HG03280 (cell line): Measurements from ENCODE around the gene SND1.

Source experiments
- ATAC-seq: cut with Tn5 transposase; IDR thresholded peaks from one replicate; pipeline ENCODE4 v1.9.1; 2021; ENCODE audit warnings: mild to moderate bottlenecking, moderate library complexity; ENCODE audit not compliant: unreplicated experiment

Gene SND1

GRCh38 chr7:127798023-127798422 is 146.0 kb downstream of the SND1 start:
- no peak for ATAC-seq

- no peak for ATAC-seq
Observed at GRCh38 chr7:127798769-127799372, 146.9 kb downstream of the SND1 start.

GRCh38 chr7:127799535-127800305 is 147.7 kb downstream of the SND1 start:
- no peak for ATAC-seq

GRCh38 chr7:127802845-127803244 is 150.9 kb downstream of the SND1 start:
- no peak for ATAC-seq

- no peak for ATAC-seq
Observed at GRCh38 chr7:127803626-127804025, 151.6 kb downstream of the SND1 start.

- no peak for ATAC-seq
Observed at GRCh38 chr7:127807340-127807739, 155.3 kb downstream of the SND1 start.

GRCh38 chr7:127807829-127808228 is 155.8 kb downstream of the SND1 start:
- no peak for ATAC-seq

GRCh38 chr7:127809261-127809702 is 157.3 kb downstream of the SND1 start:
- no peak for ATAC-seq

- no peak for ATAC-seq
Observed at GRCh38 chr7:127810113-127810512, 158.1 kb downstream of the SND1 start.

GRCh38 chr7:127810696-127811660 is 159.0 kb downstream of the SND1 start:
- ATAC-seq = no peak

GRCh38 chr7:127812540-127812939 is 160.5 kb downstream of the SND1 start:
- no peak for ATAC-seq

GRCh38 chr7:127813991-127814541 is 162.1 kb downstream of the SND1 start:
- no peak for ATAC-seq

GRCh38 chr7:127815631-127816145 is 163.7 kb downstream of the SND1 start:
- ATAC-seq = no peak

- ATAC-seq = no peak
Observed at GRCh38 chr7:127816354-127817190, 164.6 kb downstream of the SND1 start.

GRCh38 chr7:127817466-127817865 is 165.5 kb downstream of the SND1 start:
- no peak for ATAC-seq

- no peak for ATAC-seq
Observed at GRCh38 chr7:127818306-127818705, 166.3 kb downstream of the SND1 start.

- ATAC-seq = no peak
Observed at GRCh38 chr7:127819975-127820731, 168.2 kb downstream of the SND1 start.

GRCh38 chr7:127820732-127821085 is 168.7 kb downstream of the SND1 start:
- ATAC-seq = no peak

GRCh38 chr7:127821146-127821545 is 169.2 kb downstream of the SND1 start:
- no peak for ATAC-seq
